Endothelial cell of umbilical vein (primary cell): ENCODE measurements around the gene OR2Z1. TPM values are rescaled to one million over a fixed set of nuclear protein-coding genes. Genes with fewer than 3 reads are reported as not detected.

Experiments used
- BruUV-seq: library from RNA; stranded (reverse); fragments of 400-500 nt; replicated peaks from 2 replicates; lab custom pipeline; 2021; lab: Mats Ljungman, UMichigan
- CTCF ChIA-PET: fragments of 300-600, 350-600 bp; sonication (Branson Sonifier 250); formaldehyde crosslinking; loops from one replicate; lab custom pipeline; 2021; ENCODE audit warnings: antibody characterized with exemption, inconsistent platforms; lab: Charles Lee
- POLR2A ChIA-PET: fragments of 300-600, 350-600 bp; sonication (Branson Sonifier 250); formaldehyde crosslinking; loops from one replicate; lab custom pipeline; 2021; ENCODE audit warnings: antibody characterized with exemption, inconsistent platforms; lab: Charles Lee
- DNase-seq: peaks from one replicate; pipeline ENCODE4 v3.0.0-alpha.2; 2011; ENCODE audit warnings: low read depth, low spot score
- FAIRE-seq: peaks from 2 replicates; lab custom pipeline; 2011; peaks lifted over from hg19 to GRCh38; lab: Jason Lieb, UNC
- H2AFZ ChIP-seq: 2 replicates; pipeline ENCODE4 v1.6.0; 2012; ENCODE audit warnings: low read depth, low read length, control low read depth, inconsistent platforms
- H3K27ac ChIP-seq: 2 replicates; pipeline ENCODE4 v1.5.1; 2011; ENCODE audit warnings: low read depth, mild to moderate bottlenecking, control low read depth, low read length, moderate library complexity; ENCODE audit not compliant: insufficient read depth
- H3K27me3 ChIP-seq, 2 experiments: 2 replicates each; pipeline versions ENCODE4 v1.6.0 to v1.6.1; 2011; ENCODE audit warnings: low read length in 2 of 2, mixed read lengths in 1 of 2; ENCODE audit not compliant: control insufficient read depth in 2 of 2, insufficient read depth in 2 of 2
- H3K36me3 ChIP-seq, 2 experiments: 2 replicates in 1 of 2; 3 replicates in 1 of 2; pipeline ENCODE4 v1.5.1; 2011; ENCODE audit warnings: low read length in 2 of 2, mild to moderate bottlenecking in 1 of 2, moderate library complexity in 1 of 2; ENCODE audit not compliant: control insufficient read depth in 2 of 2, insufficient read depth in 2 of 2; ENCODE audit errors: extremely low read depth in 1 of 2
- H3K4me1 ChIP-seq: 3 replicates; pipeline ENCODE4 v1.5.1; 2011; ENCODE audit warnings: mild to moderate bottlenecking, low read length; ENCODE audit not compliant: control insufficient read depth, insufficient read depth; ENCODE audit errors: extremely low read depth
- H3K4me2 ChIP-seq: 2 replicates; pipeline ENCODE4 v1.6.1; 2011; ENCODE audit warnings: low read length, control low read depth, mixed read lengths; ENCODE audit not compliant: insufficient read depth
- H3K4me3 ChIP-seq, 3 experiments: fragments of 200-600 bp in 1 of 3; sonication (generic), shearing (Covaris generic) in 1 of 3; replicated peaks in 1 of 3; 2 replicates each; pipeline ENCODE4 v1.5.1; 2011 to 2016; ENCODE audit warnings: control low read depth in 3 of 3, low read length in 3 of 3, mild to moderate bottlenecking in 2 of 3, inconsistent platforms in 1 of 3, low read depth in 1 of 3, moderate library complexity in 1 of 3; ENCODE audit not compliant: insufficient read depth in 1 of 3
- H3K79me2 ChIP-seq: 2 replicates; pipeline ENCODE4 v1.6.0; 2012; ENCODE audit warnings: low read length, inconsistent platforms; ENCODE audit not compliant: control insufficient read depth, insufficient read depth
- H3K9ac ChIP-seq: replicated peaks from 2 replicates; pipeline ENCODE3; 2011; ENCODE audit warnings: low read length, control low read depth; ENCODE audit not compliant: insufficient read depth; ENCODE audit errors: extremely low read depth
- H3K9me1 ChIP-seq: replicated peaks from 3 replicates; pipeline ENCODE4 v1.6.0; 2011; ENCODE audit warnings: mild to moderate bottlenecking, low read length; ENCODE audit not compliant: control insufficient read depth, insufficient read depth; ENCODE audit errors: extremely low read depth
- H3K9me3 ChIP-seq: replicated peaks from 2 replicates; pipeline ENCODE4 v1.5.1; 2012; ENCODE audit warnings: low read length, inconsistent platforms; ENCODE audit not compliant: control insufficient read depth, insufficient read depth
- H4K20me1 ChIP-seq: replicated peaks from 2 replicates; pipeline ENCODE3; 2011; ENCODE audit warnings: mild to moderate bottlenecking, low read length; ENCODE audit not compliant: control insufficient read depth, insufficient read depth; ENCODE audit errors: extremely low read depth
- CTCF ChIP-seq, 2 donors: IDR thresholded peaks; 1 replicate in 1 of 2; 2 replicates in 1 of 2; pipeline ENCODE4 v1.5.1; 2011; ENCODE audit warnings: low read length in 2 of 2, mild to moderate bottlenecking in 2 of 2, moderate library complexity in 2 of 2, control low read depth in 1 of 2, inconsistent platforms in 1 of 2, low read depth in 1 of 2; ENCODE audit not compliant: insufficient read depth in 1 of 2; ENCODE audit errors: extremely low read depth in 1 of 2
- EZH2 ChIP-seq: IDR thresholded peaks from 2 replicates; pipeline ENCODE4 v1.6.1; 2012; ENCODE audit warnings: borderline replicate concordance, low read depth, mild to moderate bottlenecking, moderate library complexity, low read length, inconsistent platforms; ENCODE audit not compliant: severe bottlenecking
- FOS ChIP-seq: IDR thresholded peaks from 2 replicates; pipeline ENCODE4 v1.6.1; 2011; ENCODE audit warnings: mild to moderate bottlenecking, low read length, moderate library complexity, borderline replicate concordance; ENCODE audit not compliant: insufficient read depth
- GATA2 ChIP-seq: IDR thresholded peaks from 2 replicates; pipeline ENCODE4 v1.7.0; 2011; ENCODE audit warnings: low read depth, mild to moderate bottlenecking, moderate library complexity, mixed read lengths, low read length; ENCODE audit not compliant: insufficient read length, insufficient read depth
- JUN ChIP-seq: IDR thresholded peaks from 2 replicates; pipeline ENCODE4 v1.6.1; 2011; ENCODE audit warnings: borderline replicate concordance, low read depth; ENCODE audit not compliant: insufficient read length, insufficient read depth
- MAX ChIP-seq: IDR thresholded peaks from 2 replicates; pipeline ENCODE4 v1.6.1; 2011; ENCODE audit not compliant: insufficient read depth, insufficient read length
- MYC ChIP-seq: IDR thresholded peaks from one replicate; pipeline ENCODE4 v1.6.1; 2011; ENCODE audit warnings: mild to moderate bottlenecking, low read depth, low read length
- POLR2A ChIP-seq: IDR thresholded peaks from 2 replicates; pipeline ENCODE4 v1.6.1; 2012; ENCODE audit warnings: low read depth, mild to moderate bottlenecking, control low read depth, low read length
- POLR2AphosphoS5 ChIP-seq: IDR thresholded peaks from 2 replicates; pipeline ENCODE4 v1.6.1; 2012; ENCODE audit warnings: low read depth, mild to moderate bottlenecking, control low read depth, low read length, moderate library complexity; ENCODE audit not compliant: insufficient read depth
- dilution Hi-C: fragments of 300-500 bp; cut with MboI; formaldehyde crosslinking; loops from one replicate; pipeline ENCODE4 v1.15.0; 2019; ENCODE audit warnings: low sequenced_read_pairs; ENCODE audit not compliant: extremely low pct_ligation_motif_present
- intact Hi-C: fragments of 100-400 bp; cut with micrococcal nuclease; formaldehyde crosslinking; loops from one replicate; pipeline ENCODE4 v1.10.0; 2022
- polyA plus RNA-seq, 4 experiments: library from polyadenylated mRNA; depleted of rRNA in 3 of 4; stranded (reverse) in 3 of 4; unstranded in 1 of 4; fragments of >200 nt; gene quantifications; 2 replicates each; pipeline versions ENCODE4 v1.2.1 to v1.2.3, GENCODE V29; 2011 to 2012; ENCODE audit warnings: missing spikeins in 1 of 4
- total RNA-seq: library from RNA; stranded (reverse); gene quantifications from 2 replicates; pipeline ENCODE4 v1.2.3, GENCODE V29; 2021

OR2Z1 gene
- total and polyA plus RNA-seq, 2 donors (not counting 3 experiments of a cell fraction or from before 2014, with no cell fraction given): not detected

- no peak within 1 kb of the TSS for H3K4me3 ChIP-seq
- no peaks in the 10 kb centered on the region for H3K79me2 ChIP-seq
- no peaks in the 10 kb centered on the region for H3K4me1 ChIP-seq
- H3K36me3 ChIP-seq: no peaks in the 10 kb centered on the region
- DNase-seq (no peak), FAIRE-seq (no peak)
- intact Hi-C loops: no loop called here
- H4K20me1 ChIP-seq: no peaks in the 10 kb centered on the region
- H3K9me1 ChIP-seq: no peaks in the 10 kb centered on the region
- H3K4me2 ChIP-seq: no peak within 1 kb of the TSS
- H3K27me3 ChIP-seq: no peaks in the 10 kb centered on the region
- H3K9ac ChIP-seq: no peak within 1 kb of the TSS
- BruUV-seq: no TSS peak
- TF ChIP-seq GATA2 (no peak), FOS (no peak), EZH2 (no peak), POLR2AphosphoS5 (no peak), MYC (no peak)
- no peak within 1 kb of the TSS for H2AFZ ChIP-seq
- ChIA-PET CTCF (no interaction called here), POLR2A (no interaction called here)
- no peak within 1 kb of the TSS for H3K27ac ChIP-seq
- H3K9me3 ChIP-seq: no peaks in the 10 kb centered on the region
- dilution Hi-C loops: no loop called here
These were observed 22.9 kb upstream of the OR2Z1 start, which contains the start of gene ACTL9 for GRCh38 chr19:8698433-8699063. Gene ACTL9, minus strand, starts transcription at chr19:8698795. Its CDS starts 94 bp downstream, at chr19:8698701.

- no peak overlapping the region for H3K9ac ChIP-seq
- dilution Hi-C loops (no loop called here), intact Hi-C loops (no loop called here)
- H4K20me1 ChIP-seq: no peaks in the 10 kb centered on the region
- H3K27ac ChIP-seq: no peak overlapping the region
- H3K4me1 ChIP-seq: no peaks in the 10 kb centered on the region
- H3K27me3 ChIP-seq: no peaks in the 10 kb centered on the region
- TF ChIP-seq POLR2A (no peak), FOS (no peak), MAX (no peak), GATA2 (no peak), CTCF (IDR thresholded peaks at IDR 0.05; ENCODE audit: extremely low read depth in 1 of 2, insufficient read depth in 1 of 2, low read depth in 1 of 2, low read length in 2 of 2) (no peak), EZH2 (no peak), JUN (no peak), MYC (no peak), POLR2AphosphoS5 (no peak)
- CTCF ChIA-PET: no interaction called here
- POLR2A ChIA-PET: no interaction called here
- no TSS peak for BruUV-seq
- no peak overlapping the region for H3K4me3 ChIP-seq
- H3K36me3 ChIP-seq: no peaks in the 10 kb centered on the region
- no peak overlapping the region for H3K4me2 ChIP-seq
- no peaks in the 10 kb centered on the region for H3K9me1 ChIP-seq
- no peak for FAIRE-seq
- no peaks in the 10 kb centered on the region for H3K79me2 ChIP-seq
- no peak for DNase-seq
- no peak overlapping the region for H2AFZ ChIP-seq
- no peaks in the 10 kb centered on the region for H3K9me3 ChIP-seq
These were observed 21.5 kb upstream of the OR2Z1 start for GRCh38 chr19:8699908-8700307.
